HG02870 (cell line): ENCODE measurements around the gene MAML3.

Experiments used
- ATAC-seq: cut with Tn5 transposase; IDR thresholded peaks from one replicate; pipeline ENCODE4 v1.9.1; 2021; ENCODE audit warnings: mild to moderate bottlenecking, moderate library complexity; ENCODE audit not compliant: unreplicated experiment

Gene MAML3

GRCh38 chr4:139798456-139798855 is 355.5 kb downstream of the MAML3 start:
- ATAC-seq: no peak

- ATAC-seq: no peak
Observed at GRCh38 chr4:139797287-139797686, 356.7 kb downstream of the MAML3 start.

GRCh38 chr4:139795527-139796314 is 358.3 kb downstream of the MAML3 start:
- ATAC-seq: no peak

GRCh38 chr4:139794158-139794954 is 359.6 kb downstream of the MAML3 start:
- ATAC-seq: no peak

- no peak for ATAC-seq
Observed at GRCh38 chr4:139791681-139792080, 362.3 kb downstream of the MAML3 start.

- ATAC-seq: no peak
Observed at GRCh38 chr4:139790291-139790690, 363.7 kb downstream of the MAML3 start.

- ATAC-seq: no peak
Observed at GRCh38 chr4:139789096-139789654, 364.8 kb downstream of the MAML3 start.

- no peak for ATAC-seq
Observed at GRCh38 chr4:139786494-139787354, 367.3 kb downstream of the MAML3 start.

GRCh38 chr4:139785356-139785755 is 368.6 kb downstream of the MAML3 start:
- ATAC-seq: no peak

- no peak for ATAC-seq
Observed at GRCh38 chr4:139783741-139784484, 370.1 kb downstream of the MAML3 start.

GRCh38 chr4:139782926-139783522 is 371.0 kb downstream of the MAML3 start:
- no peak for ATAC-seq

GRCh38 chr4:139781066-139781465 is 372.9 kb downstream of the MAML3 start:
- ATAC-seq: no peak

GRCh38 chr4:139779691-139780090 is 374.3 kb downstream of the MAML3 start:
- ATAC-seq: no peak

GRCh38 chr4:139777757-139778156 is 376.2 kb downstream of the MAML3 start:
- ATAC-seq: no peak

GRCh38 chr4:139776235-139776634 is 377.7 kb downstream of the MAML3 start:
- no peak for ATAC-seq

- ATAC-seq: no peak
Observed at GRCh38 chr4:139774759-139775487, 379.1 kb downstream of the MAML3 start.

GRCh38 chr4:139773560-139774318 is 380.2 kb downstream of the MAML3 start:
- no peak for ATAC-seq

- no peak for ATAC-seq
Observed at GRCh38 chr4:139770361-139770760, 383.6 kb downstream of the MAML3 start.
